Right lobe of liver (tissue), 6 donors: Measurements from ENCODE around the gene ITPR1. TPM values are rescaled to one million over a fixed set of nuclear protein-coding genes. Genes with fewer than 3 reads are reported as not detected.

Source experiments
- ATAC-seq, 4 donors: fragments of 200-7000 bp; cut with Tn5 transposase; one replicate each; pipeline ENCODE4 v1.9.1; 2020; ENCODE audit warnings: mild to moderate bottlenecking in 4 of 4, moderate library complexity in 4 of 4
- DNase-seq, 3 donors: peaks; one replicate each; pipeline ENCODE4 v3.0.0-alpha.2; 2020
- H3K27ac ChIP-seq, 3 donors: fragments of 200-600 bp; one replicate each; pipeline ENCODE4 v1.8.0; 2022
- H3K27me3 ChIP-seq, 2 donors: fragments of 200-600 bp; one replicate each; pipeline ENCODE4 v1.8.0; 2022
- H3K36me3 ChIP-seq, 4 donors: fragments of 200-600 bp; sonication (generic) in 1 of 4; one replicate each; pipeline versions ENCODE4 v1.5.1 to v1.8.0; 2017 to 2022; ENCODE audit warnings: control low read depth in 1 of 4
- H3K4me1 ChIP-seq, 4 donors: fragments of 200-600 bp; sonication (generic) in 1 of 4; one replicate each; pipeline versions ENCODE4 v1.5.1 to v1.8.0; 2017 to 2022; ENCODE audit warnings: control low read depth in 1 of 4
- H3K4me3 ChIP-seq, 3 donors: fragments of 200-600 bp; one replicate each; pipeline ENCODE4 v1.8.0; 2022
- H3K9me3 ChIP-seq, 4 donors: fragments of 200-600 bp; sonication (generic) in 1 of 4; one replicate each; pipeline versions ENCODE4 v1.5.1 to v1.8.0; 2017 to 2022; ENCODE audit warnings: control low read depth in 1 of 4
- POLR2A ChIP-seq: fragments of 450-650 bp; IDR thresholded peaks from one replicate; pipeline ENCODE4 v1.6.1; 2017; ENCODE audit warnings: antibody characterized with exemption, mild to moderate bottlenecking
- whole genome bisulfite sequencing: methylation state at CpG from one replicate; pipeline ENCODE4 v1.1.6; 2018; ENCODE audit warnings: low coverage, low lambda C conversion rate; ENCODE audit not compliant: insufficient coverage; ENCODE audit errors: missing lambda C conversion rate; 5-methylcytosine and 5-hydroxymethylcytosine counted together
- intact Hi-C, 2 donors: fragments of 100-400 bp; cut with DNase I; formaldehyde crosslinking; loops; one replicate each; pipeline versions ENCODE4 v1.11.2 to v1.14.1; 2022
- total RNA-seq, 6 experiments: library from RNA; depleted of rRNA in 2 of 6; stranded (reverse); fragments of >200 nt in 2 of 6; fragmentation: NEBNext Ultra II Directional in 3 of 6; extraction: Animal tissue kit (Norgen Biotek cat#: 25700) in 3 of 6; gene quantifications; one replicate each; pipeline versions ENCODE4 v1.1.0 to v1.2.4, GENCODE V29; 2016 to 2023
- TF ChIP-seq, protein P1 (sequence below), 4 donors: fragments of 200-600 bp in 3 of 4; fragments of 450-650 bp in 1 of 4; IDR thresholded peaks; one replicate each; pipeline versions ENCODE4 v1.5.1 to v1.8.0; 2016 to 2022; ENCODE audit warnings: antibody characterized with exemption in 4 of 4, mild to moderate bottlenecking in 2 of 4
- donor health status: DM: no; HTN: yes; CAD: no.
- donor health status: DM: no; HTN: no; CAD: no.
- donor health status: DM: no; HTN: no; CAD: no.
- donor health status: DM: no; HTN: yes; CAD: no.
- donor health status: DM: no; HTN: yes; CAD: no.

Gene ITPR1
- total RNA-seq, 6 experiments from 2014 or later, result 6.5 to 16.2 (median 11.5) TPM

- H3K27me3 ChIP-seq, result no peaks in the 10 kb centered on the region
- WGBS, result 53% methylated on average over 4 of the region's 4 CpGs
- ATAC-seq (peak; percentile 67 to 77 (median 72)), DNase-seq (peak in 1 of 3 donors; percentile 64)
- H3K27ac ChIP-seq, result peak overlapping the region; percentile 7 to 27 (median 12)
- H3K4me3 ChIP-seq, result no peak overlapping the region
- no peaks in the 10 kb centered on the region for H3K9me3 ChIP-seq
- no peak for TF ChIP-seq POLR2A
- TF ChIP-seq, protein P1, sequence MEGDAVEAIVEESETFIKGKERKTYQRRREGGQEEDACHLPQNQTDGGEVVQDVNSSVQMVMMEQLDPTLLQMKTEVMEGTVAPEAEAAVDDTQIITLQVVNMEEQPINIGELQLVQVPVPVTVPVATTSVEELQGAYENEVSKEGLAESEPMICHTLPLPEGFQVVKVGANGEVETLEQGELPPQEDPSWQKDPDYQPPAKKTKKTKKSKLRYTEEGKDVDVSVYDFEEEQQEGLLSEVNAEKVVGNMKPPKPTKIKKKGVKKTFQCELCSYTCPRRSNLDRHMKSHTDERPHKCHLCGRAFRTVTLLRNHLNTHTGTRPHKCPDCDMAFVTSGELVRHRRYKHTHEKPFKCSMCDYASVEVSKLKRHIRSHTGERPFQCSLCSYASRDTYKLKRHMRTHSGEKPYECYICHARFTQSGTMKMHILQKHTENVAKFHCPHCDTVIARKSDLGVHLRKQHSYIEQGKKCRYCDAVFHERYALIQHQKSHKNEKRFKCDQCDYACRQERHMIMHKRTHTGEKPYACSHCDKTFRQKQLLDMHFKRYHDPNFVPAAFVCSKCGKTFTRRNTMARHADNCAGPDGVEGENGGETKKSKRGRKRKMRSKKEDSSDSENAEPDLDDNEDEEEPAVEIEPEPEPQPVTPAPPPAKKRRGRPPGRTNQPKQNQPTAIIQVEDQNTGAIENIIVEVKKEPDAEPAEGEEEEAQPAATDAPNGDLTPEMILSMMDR (IDR thresholded peaks at IDR 0.05), result no peak
- no peaks in the 10 kb centered on the region for H3K36me3 ChIP-seq
- intact Hi-C loops, result no loop called here
- no peaks in the 10 kb centered on the region for H3K4me1 ChIP-seq
Observed at GRCh38 chr3:4772171-4772804, 279.1 kb downstream of the ITPR1 start.

DNA sequence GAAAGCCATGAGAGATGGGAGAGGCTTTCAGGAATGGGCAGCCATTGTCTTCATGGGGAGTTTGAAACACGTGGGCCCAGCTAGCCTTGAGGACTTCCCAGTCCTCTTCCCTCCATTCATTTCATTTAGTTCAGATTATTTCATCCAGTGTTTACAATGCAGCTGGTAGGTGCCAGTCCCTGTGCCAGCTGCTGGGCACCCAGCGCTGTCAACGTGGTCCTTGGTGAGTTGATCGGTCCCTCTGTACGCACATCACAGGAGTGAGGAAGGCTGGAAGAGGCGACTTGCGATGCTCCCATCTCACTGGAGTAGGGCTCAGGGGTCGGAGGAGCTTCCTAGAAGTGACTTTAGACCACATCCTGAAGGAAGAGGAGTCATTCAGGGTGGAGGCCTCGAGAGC lies 279.7 kb downstream of the ITPR1 start:
- intact Hi-C loops, result no loop called here
- no peak overlapping the region for H3K4me3 ChIP-seq
- no peak for DNase-seq
- peak overlapping the region; percentile 7 to 27 (median 12) for H3K27ac ChIP-seq
- H3K36me3 ChIP-seq, result no peaks in the 10 kb centered on the region
- no peaks in the 10 kb centered on the region for H3K4me1 ChIP-seq
- H3K9me3 ChIP-seq, result no peaks in the 10 kb centered on the region
- ATAC-seq, result peak in 2 of 4 donors; percentile 8 to 39
- H3K27me3 ChIP-seq, result no peaks in the 10 kb centered on the region
- WGBS, result 70% methylated on average over 8 of the region's 9 CpGs
- TF ChIP-seq, protein P1 (IDR thresholded peaks at IDR 0.05), result no peak
- no peak for TF ChIP-seq POLR2A

DNA sequence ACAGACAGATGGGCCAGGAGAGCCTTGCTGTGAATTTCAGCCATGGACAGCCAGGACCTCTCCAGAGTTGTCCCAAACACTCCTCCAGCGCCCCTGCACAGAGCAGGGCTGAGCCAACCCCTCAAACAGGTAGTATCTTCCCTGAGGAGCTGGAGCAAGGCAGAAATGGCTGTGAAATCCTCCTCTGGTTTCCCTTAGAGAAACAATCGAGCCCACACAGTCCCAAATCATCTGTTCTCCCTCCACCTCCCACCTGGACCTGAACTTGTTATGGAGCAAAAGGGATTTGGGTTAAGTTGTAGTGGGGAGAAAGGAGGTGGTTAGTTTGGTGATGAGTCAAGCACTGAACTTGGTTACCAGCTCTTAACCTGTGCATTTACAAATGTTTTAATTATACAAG lies 280.4 kb downstream of the ITPR1 start:
- H3K4me3 ChIP-seq, result no peak overlapping the region
- no peak for DNase-seq
- H3K4me1 ChIP-seq, result no peaks in the 10 kb centered on the region
- no peaks in the 10 kb centered on the region for H3K27me3 ChIP-seq
- no peak overlapping the region for H3K27ac ChIP-seq
- ATAC-seq, result no peak
- intact Hi-C loops, result no loop called here
- no peak for TF ChIP-seq POLR2A
- TF ChIP-seq, protein P1 (IDR thresholded peaks at IDR 0.05), result no peak
- no peaks in the 10 kb centered on the region for H3K9me3 ChIP-seq
- WGBS, result 83% methylated on average over 1 of the region's 2 CpGs
- no peaks in the 10 kb centered on the region for H3K36me3 ChIP-seq

- no peak for DNase-seq
- Histone ChIP-seq H3K27me3 (no peaks in the 10 kb centered on the region), H3K4me1 (no peaks in the 10 kb centered on the region), H3K27ac (no peak overlapping the region), H3K9me3 (no peaks in the 10 kb centered on the region), H3K4me3 (no peak overlapping the region), H3K36me3 (no peaks in the 10 kb centered on the region)
- WGBS, result 33% methylated on average over 1 of the region's 3 CpGs
- ATAC-seq, result no peak
- intact Hi-C loops, result no loop called here
- TF ChIP-seq POLR2A, result no peak
- TF ChIP-seq, protein P1 (IDR thresholded peaks at IDR 0.05), result no peak
Observed at GRCh38 chr3:4774531-4774930, 281.4 kb downstream of the ITPR1 start.
